GOT3 (cell line): ENCODE measurements around the gene AP2B1.

Source experiments
- DNase-seq: peaks from one replicate; lab custom pipeline; 2025; ENCODE audit warnings: mixed read lengths; lab: John Stamatoyannopoulos, UW

The AP2B1 gene

GRCh38 chr17:35773679-35774425 lies 186.7 kb downstream of the AP2B1 start:
- no peak for DNase-seq

- DNase-seq, result no peak
These were observed 187.4 kb downstream of the AP2B1 start for GRCh38 chr17:35774499-35774898.

GRCh38 chr17:35775039-35775438 lies 187.9 kb downstream of the AP2B1 start:
- no peak for DNase-seq

- no peak for DNase-seq
These were observed 188.5 kb downstream of the AP2B1 start for GRCh38 chr17:35775583-35775982.
